Endometrium (tissue), 2 donors: Measurements from ENCODE around the gene OR10C1.
A peak's percentile ranks its signal among the peaks of the same experiment; 100 is the strongest.

Experiments
- FAIRE-seq: peaks from 2 replicates; lab custom pipeline; 2012; peaks lifted over from hg19 to GRCh38; lab: Jason Lieb, UNC
- donor health status: control.
- donor health status: control.

The OR10C1 gene

GRCh38 chr6:29477923-29478450 lies 38.9 kb downstream of the OR10C1 start:
- FAIRE-seq = no peak

GRCh38 chr6:29478740-29479139 lies 39.6 kb downstream of the OR10C1 start:
- no peak for FAIRE-seq

GRCh38 chr6:29479560-29479959 lies 40.5 kb downstream of the OR10C1 start:
- FAIRE-seq = no peak

GRCh38 chr6:29483186-29483585 lies 44.1 kb downstream of the OR10C1 start:
- FAIRE-seq = no peak

GRCh38 chr6:29483735-29484134 lies 44.6 kb downstream of the OR10C1 start:
- no peak for FAIRE-seq

GRCh38 chr6:29486577-29486976 lies 47.5 kb downstream of the OR10C1 start:
- no peak for FAIRE-seq

GRCh38 chr6:29487131-29487530 lies 48.0 kb downstream of the OR10C1 start:
- no peak for FAIRE-seq

GRCh38 chr6:29487660-29488059 lies 48.6 kb downstream of the OR10C1 start, which contains the start of gene MAS1L:
TSS of gene MAS1L (minus strand) at chr6:29487956. CDS start at chr6:29487902, 54 bp downstream.
- FAIRE-seq = no peak

GRCh38 chr6:29488874-29489273 lies 49.8 kb downstream of the OR10C1 start:
- FAIRE-seq = peak; percentile 62

GRCh38 chr6:29489286-29489685 lies 50.2 kb downstream of the OR10C1 start:
- FAIRE-seq = no peak

- no peak for FAIRE-seq
Measured at GRCh38 chr6:29490055-29490454, 50.9 kb downstream of the OR10C1 start.

- no peak for FAIRE-seq
Measured at GRCh38 chr6:29490552-29490951, 51.4 kb downstream of the OR10C1 start.
